Activated CD8-positive, alpha-beta memory T cell treated with anti-CD3 and anti-CD28 coated beads for 36 hours (primary cell): ENCODE data around the gene LCE1D. TPM values are rescaled to one million over a fixed set of nuclear protein-coding genes. Genes with fewer than 3 reads are reported as not detected.

Experiments
- CTCF ChIA-PET: fragments of 350-600 bp; sonication (Branson Sonifier 250); formaldehyde crosslinking; loops from one replicate; lab custom pipeline; 2021; ENCODE audit warnings: antibody characterized with exemption; lab: Charles Lee
- POLR2A ChIA-PET: fragments of 350-600 bp; sonication (Branson Sonifier 250); formaldehyde crosslinking; loops from one replicate; lab custom pipeline; 2021; ENCODE audit warnings: antibody characterized with exemption; lab: Charles Lee
- total RNA-seq, 2 experiments: library from RNA; stranded (reverse); gene quantifications; one replicate each; pipeline ENCODE4 v1.2.3, GENCODE V29; 2021

The LCE1D gene, protein sequence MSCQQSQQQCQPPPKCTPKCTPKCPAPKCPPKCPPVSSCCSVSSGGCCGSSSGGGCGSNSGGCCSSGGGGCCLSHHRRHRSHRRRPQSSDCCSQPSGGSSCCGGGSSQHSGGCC
- not detected for total RNA-seq

DNA sequence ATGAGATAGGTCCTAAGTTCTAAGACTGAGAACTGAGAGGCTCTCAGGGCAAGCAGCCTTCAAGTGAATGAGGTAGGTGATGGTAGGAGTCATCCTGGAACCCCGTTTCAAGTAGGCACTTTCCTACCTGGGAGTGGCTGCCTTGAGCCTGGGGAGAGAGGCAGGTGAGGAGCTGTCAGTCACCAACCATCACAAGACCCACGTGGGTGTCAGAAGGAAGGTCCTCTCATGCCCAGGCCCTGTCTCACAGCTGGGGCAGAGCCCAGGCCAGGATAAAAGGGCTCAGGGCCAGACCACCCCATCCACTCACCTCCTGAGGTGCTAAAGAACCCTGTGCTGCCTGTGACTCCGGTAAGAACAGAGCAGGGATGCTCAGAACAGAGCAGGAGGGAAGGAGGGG lies at the start of gene LCE1D:
LCE1D (plus strand) TSS at position 301 of the 400 bp plus-strand sequence. CDS start 1,074 bp downstream, outside the sequence.
- ChIA-PET CTCF (no interaction called here), POLR2A (no interaction called here)

DNA sequence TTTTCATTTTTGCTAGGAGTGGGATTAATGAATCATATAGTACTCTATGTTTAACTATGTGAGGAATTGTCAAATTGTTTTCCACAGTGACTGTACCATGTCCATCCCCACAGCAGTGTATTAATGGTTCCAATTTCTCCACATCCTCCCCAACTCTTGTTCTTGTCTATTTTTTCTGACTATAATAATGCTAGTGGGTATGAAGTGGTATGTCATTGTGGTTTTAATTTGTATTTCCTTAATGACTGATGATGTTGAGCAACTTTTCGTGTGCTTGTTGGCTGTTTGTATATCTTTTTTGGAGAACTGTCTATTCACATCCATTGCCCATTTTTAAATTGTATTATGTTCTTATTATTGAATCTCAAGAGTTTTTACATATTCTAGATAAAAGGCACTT lies 48.7 kb upstream of the LCE1D start:
- ChIA-PET CTCF (no interaction called here), POLR2A (no interaction called here)

DNA sequence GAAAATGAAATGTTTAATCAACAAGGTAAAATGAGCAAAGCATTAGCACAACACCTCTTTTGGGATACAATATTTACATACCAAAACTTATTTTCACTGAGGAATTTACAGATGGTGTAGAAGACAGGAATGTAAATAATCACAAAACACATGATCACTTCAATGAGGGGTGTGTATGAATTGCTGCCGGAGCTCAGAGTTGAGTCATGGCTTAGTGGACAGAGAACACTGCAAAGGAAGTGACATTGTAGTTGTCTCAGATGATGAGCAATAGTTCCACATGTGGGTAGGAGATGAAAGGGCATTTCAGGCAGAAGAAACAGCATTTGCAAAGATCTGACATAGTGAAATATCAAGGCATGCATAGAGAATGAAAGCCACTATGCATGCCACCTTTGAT lies 44.3 kb upstream of the LCE1D start:
- POLR2A ChIA-PET, result no interaction called here
- CTCF ChIA-PET, result no interaction called here

DNA sequence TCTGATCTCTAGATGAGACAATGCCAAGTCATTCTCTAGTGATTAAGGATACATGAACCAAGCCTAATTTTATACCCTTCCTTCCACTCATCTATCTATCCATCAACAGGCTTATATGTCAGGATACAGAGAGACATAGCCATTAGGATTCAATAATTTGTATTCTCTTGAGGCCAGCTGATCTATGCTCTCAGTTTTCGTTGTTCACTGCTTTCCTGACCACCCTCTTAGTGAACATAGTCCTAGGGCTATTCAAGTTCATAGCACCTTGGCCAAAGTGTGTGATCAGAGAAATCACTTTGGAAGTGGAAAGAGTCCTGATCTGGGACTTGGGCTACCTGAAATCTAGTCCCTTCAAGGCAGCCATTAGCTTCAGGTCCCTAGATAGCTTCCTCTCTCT lies 42.9 kb upstream of the LCE1D start:
- CTCF ChIA-PET, result no interaction called here
- POLR2A ChIA-PET, result no interaction called here

DNA sequence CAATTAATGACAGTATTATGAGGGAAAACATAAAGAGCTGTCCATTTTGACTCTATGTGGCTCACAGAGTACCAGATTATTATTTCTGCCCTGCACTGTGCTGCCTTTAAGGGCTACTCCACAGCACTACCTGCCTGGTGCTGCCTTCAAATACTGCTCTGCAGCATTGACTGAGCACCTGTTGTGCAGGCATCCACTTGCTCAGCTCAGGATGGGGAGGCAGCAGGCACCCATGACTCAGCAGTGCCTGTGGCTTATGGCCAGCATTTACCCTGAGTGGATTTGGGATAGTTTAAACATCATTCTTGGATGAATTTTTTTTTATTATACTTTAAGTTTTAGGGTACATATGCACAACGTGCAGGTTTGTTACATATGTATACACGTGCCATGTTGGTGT lies 39.6 kb upstream of the LCE1D start:
- ChIA-PET CTCF (no interaction called here), POLR2A (no interaction called here)

DNA sequence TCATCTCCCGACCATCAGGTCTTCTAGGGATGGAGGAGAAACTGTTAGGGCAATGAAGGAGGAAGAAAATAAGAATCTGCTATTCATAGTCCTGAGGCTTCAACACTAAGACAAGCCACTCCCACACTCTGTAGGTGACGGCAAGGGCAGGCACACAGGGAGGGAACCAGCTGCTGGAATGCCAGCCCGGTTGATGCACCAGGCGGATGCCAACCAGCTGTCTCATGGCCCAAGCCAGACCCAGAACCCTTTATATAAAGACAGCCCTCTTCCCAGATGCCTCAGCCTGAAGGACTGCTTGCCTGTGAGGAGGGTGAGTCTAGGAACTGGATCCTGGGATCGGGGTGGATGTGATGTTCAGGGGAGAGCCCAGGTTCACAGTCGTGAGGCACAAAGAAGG lies 38.8 kb upstream of the LCE1D start, which contains the start of gene KPRP:
KPRP (plus strand) TSS at position 279 of the 400 bp plus-strand sequence. CDS start 1,564 bp downstream, outside the sequence.
- CTCF ChIA-PET, result no interaction called here
- POLR2A ChIA-PET, result no interaction called here

DNA sequence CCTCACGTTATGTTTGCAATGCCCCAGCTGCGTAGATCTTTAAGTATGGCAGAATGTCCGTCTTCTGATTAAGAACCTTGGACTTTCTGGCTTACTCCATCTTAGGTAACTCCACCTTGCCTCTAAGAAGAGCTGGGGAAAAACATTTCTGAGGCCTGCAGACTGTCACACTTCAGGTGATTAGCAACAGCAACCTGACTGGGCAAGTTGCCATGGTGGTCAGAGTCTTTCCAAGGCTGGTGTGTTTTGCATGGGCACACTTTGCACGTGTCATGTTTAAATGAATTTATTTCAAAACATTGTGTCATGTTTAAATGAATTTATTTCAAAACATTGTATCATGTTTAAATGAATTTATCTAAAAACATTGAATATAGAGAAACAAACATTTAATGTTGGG lies 37.9 kb upstream of the LCE1D start:
- ChIA-PET POLR2A (no interaction called here), CTCF (no interaction called here)

DNA sequence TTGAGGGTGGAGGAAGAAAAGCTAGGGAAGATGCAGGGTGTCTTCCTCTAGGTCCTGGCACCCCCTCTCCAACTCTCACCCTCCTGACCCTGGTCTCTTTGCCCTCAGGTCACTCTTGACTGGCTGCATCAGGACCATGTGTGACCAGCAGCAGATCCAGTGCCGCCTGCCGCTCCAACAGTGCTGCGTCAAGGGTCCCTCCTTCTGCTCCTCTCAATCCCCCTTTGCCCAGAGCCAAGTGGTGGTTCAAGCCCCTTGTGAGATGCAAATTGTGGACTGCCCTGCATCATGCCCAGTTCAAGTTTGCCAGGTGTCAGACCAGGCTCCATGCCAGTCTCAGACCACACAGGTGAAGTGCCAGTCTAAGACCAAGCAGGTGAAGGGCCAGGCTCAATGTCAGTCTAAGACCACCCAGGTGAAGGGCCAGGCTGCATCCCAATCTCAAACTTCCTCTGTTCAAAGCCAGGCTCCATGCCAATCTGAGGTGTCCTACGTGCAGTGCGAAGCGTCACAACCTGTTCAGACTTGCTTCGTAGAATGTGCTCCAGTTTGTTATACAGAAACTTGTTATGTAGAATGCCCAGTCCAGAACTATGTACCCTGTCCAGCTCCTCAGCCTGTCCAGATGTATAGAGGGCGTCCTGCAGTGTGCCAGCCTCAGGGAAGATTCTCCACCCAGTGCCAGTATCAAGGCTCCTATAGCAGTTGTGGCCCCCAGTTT lies 36.9 kb upstream of the LCE1D start:
- ChIA-PET POLR2A (no interaction called here), CTCF (no interaction called here)

DNA sequence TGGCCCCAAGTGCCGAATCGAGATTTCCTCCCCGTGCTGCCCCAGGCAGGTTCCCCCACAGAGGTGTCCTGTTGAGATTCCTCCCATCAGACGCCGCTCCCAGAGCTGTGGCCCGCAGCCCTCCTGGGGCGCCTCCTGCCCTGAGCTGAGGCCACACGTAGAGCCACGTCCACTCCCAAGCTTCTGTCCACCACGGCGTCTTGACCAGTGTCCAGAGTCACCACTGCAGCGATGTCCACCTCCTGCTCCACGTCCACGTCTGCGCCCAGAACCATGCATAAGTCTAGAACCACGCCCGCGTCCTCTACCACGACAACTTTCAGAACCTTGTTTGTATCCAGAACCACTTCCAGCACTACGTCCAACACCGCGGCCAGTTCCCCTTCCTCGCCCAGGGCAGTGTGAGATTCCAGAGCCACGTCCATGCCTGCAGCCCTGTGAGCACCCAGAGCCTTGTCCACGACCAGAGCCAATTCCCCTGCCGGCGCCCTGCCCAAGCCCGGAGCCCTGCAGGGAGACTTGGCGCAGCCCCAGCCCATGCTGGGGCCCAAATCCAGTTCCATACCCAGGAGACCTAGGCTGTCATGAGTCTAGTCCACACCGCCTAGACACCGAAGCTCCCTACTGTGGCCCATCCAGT lies 35.9 kb upstream of the LCE1D start:
- CTCF ChIA-PET, result no interaction called here
- POLR2A ChIA-PET, result no interaction called here

DNA sequence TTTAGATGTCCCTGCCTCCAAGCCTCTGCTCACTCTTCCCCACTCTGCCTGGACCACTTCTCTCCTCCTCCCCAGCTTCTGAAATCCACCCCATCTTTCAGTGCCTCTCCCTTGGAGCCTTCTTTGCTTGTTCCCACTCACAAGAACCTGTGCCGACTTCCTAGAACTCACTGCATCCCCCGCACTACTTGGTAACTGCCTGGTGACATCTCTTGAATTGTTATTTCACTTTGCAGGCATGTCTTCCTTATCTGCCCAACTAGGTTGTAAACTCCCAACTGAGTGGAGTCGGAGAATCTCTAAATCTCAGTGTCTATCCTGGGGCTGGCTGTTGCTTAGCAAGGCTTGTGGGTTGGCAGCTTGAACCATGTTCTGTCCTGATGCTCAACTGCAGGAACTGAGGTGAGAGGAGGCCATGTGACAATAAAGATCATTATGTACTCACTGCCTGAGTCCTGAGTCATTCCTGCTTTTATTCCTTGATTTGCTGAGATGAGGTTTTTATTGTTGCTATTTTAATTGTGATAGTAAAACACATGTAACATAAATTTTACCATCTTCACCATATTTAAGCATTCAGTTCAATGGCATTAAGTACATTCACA lies 34.8 kb upstream of the LCE1D start:
- CTCF ChIA-PET, result no interaction called here
- POLR2A ChIA-PET, result no interaction called here

DNA sequence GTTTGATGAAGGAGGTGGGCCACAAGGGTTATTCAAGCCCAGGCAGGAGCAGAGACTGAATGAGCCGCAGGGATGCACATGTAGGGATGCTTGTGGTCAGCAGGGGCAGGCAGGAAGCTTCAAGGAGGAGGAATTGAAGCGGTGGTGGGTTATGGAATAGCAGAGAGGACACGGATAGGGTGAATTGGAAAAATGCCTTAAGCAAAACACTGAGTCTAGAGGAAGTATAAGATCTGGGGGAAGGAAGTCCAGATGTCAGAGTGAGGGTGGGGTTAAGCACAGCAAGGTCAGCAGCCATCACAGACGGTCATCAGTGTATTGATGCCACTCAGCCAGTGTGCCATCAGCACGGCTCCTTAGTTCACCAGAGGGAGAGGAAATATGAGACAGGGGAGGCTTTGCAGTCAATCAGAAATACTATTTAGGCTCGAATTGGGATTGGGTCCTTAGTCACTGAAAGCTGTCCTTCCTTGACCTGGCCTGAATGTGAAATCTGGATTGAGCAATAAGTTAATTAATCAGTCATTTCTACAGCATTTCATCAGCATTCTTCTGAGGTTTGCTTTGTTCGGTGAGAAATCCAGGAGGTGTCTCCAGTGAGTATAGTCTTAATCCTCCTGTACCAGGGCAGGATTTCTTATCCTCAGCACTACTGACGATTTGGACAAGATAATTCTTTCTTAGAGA lies 27.5 kb upstream of the LCE1D start:
- ChIA-PET CTCF (no interaction called here), POLR2A (no interaction called here)

DNA sequence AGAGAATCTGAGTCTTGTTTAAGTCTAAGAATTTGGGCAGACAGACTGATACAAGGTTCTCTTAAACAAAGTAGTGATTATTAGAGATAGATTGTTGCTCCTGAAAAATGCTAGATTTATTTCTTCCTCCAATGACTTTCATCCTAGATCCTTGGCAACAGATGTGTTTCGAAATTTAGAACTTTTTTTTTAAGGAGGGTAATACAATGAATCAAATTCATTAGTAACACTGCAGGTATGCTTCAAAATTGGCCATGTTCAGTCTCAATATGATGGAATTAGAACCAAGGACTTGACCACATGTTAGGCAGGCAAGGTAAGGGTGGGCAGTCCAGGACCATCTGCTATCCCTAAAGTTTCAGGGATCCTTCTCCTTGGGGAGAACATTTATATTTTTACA lies 26.1 kb upstream of the LCE1D start:
- CTCF ChIA-PET, result no interaction called here
- POLR2A ChIA-PET, result no interaction called here

DNA sequence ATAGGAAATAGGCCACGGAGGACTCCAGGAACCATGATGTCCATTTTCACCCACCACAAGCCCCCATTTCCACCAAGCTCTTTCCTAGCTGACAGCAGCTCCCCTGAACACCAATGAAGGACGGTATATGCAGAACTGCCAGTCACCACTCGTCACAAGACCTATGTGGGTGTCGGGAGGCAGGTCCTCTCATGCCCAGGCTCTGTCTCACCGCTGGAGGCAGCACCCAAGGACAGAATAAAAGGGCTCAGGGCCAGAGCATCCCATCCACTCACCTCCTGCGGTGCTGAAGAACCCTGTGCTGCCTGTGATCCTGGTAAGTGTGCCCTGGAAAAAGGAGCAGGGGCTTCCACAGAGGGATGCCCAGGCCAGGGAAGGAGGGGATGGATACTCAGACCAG lies 21.6 kb upstream of the LCE1D start, which contains the start of gene LCE1F:
LCE1F (plus strand) TSS at position 266 of the 400 bp plus-strand sequence. CDS start 1,232 bp downstream, outside the sequence.
- ChIA-PET POLR2A (no interaction called here), CTCF (no interaction called here)

DNA sequence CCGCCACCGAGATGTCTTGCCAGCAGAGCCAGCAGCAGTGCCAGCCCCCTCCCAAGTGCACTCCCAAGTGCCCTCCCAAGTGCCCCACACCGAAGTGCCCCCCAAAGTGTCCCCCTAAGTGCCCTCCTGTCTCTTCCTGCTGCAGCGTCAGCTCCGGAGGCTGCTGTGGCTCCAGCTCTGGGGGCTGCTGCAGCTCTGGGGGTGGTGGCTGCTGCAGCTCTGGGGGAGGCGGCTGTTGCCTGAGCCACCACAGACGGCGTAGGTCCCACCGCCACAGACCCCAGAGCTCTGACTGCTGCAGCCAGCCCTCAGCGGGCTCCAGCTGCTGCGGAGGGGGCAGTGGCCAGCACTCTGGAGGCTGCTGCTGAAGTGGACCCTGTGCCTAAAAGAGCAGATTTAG lies 20.2 kb upstream of the LCE1D start:
- ChIA-PET POLR2A (interaction anchor here (0.6 kb wide), 1 partner anchor 119 kb away, joined by 3 read pairs; no protein-coding TSS in a partner anchor), CTCF (no interaction called here)

DNA sequence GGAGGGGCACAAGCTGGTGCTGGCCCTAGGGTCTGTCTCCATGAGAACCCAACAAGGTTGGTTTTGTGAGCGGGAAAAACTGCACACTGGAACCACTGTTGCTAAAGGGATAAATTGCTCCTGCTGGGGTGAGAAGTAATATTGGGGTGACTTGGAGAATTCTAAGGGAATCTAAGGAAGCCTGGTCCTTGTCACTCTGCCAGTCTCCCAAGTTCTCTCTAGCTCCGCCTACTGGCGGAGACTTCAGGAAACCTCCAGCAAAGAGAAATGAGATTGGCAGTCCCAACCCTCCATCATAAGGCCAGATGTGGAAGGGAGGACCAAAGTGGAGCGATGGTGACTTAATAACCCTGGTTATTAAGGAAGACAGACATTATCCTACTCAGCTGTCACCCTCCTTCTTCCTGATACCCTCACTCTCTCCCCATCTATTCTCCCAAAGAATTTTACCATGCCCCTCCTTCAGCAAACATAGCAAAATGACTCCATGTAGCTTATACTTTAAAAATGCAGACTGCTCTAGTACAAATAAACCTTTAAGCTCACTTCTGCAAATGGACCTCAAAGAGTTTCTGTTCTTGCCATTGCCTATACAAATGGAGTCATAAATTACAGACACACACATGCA lies 18.9 kb upstream of the LCE1D start:
- ChIA-PET POLR2A (no interaction called here), CTCF (no interaction called here)

DNA sequence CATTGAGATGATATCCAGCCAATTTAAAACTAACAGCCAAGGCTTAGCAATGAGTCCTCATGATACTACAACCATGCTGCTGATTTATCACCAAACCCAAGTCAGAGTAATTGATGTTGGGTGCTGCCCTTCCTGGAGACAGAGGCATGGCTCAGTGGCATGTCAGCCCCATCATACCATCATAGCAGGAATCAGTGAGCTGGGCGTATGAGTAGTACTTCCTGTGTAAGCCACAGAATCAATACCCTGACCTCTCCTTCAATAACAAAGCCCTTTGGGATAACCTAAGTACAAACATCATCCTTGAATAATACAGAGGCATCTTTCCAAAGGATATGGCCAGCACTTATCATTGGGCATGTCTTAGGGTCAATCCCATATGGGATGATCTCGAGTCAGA lies 13.4 kb upstream of the LCE1D start:
- ChIA-PET CTCF (no interaction called here), POLR2A (no interaction called here)

DNA sequence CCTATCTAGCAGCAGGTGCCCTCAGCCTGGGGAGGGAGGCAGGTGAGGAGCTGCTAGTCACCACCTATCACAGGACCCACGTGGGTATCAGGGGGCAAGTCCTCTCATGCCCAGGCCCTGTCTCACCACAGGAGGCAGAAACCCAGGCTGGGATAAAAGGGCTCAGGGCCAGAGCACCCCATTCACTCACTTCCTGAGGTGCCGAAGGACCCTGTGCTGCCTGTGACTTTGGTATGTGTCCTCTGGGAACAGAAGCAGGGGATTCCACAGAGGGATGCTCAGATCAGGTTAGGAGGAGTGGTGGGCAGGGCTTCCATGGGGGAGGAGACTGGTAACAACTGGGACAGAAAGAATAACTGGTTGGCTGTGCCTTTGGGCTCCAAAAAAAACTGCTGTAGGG lies 10.4 kb upstream of the LCE1D start, which contains the start of gene LCE1E:
LCE1E (plus strand) TSS at position 181 of the 400 bp plus-strand sequence. CDS start 1,043 bp downstream, outside the sequence.
- ChIA-PET CTCF (no interaction called here), POLR2A (no interaction called here)

DNA sequence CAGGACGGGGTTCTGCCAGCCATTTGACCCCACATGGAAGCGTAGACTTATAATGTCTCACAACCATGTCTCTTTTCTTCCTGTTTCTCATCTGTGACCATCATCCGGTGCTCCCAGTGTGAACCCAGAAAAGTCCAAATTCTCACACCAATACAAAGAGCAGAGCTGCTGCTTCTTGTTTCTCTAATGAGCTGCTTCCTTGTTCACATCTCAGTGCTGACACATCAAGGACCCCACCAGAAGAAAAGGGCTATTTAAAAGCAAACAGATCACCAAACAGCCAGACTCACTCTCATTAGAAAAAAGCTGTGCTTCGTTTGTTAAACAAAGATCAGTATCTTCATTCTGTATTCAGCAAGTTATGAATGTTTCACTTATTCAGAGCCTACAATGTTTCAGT lies 835 bp upstream of the LCE1D start:
- CTCF ChIA-PET, result no interaction called here
- POLR2A ChIA-PET, result no interaction called here

DNA sequence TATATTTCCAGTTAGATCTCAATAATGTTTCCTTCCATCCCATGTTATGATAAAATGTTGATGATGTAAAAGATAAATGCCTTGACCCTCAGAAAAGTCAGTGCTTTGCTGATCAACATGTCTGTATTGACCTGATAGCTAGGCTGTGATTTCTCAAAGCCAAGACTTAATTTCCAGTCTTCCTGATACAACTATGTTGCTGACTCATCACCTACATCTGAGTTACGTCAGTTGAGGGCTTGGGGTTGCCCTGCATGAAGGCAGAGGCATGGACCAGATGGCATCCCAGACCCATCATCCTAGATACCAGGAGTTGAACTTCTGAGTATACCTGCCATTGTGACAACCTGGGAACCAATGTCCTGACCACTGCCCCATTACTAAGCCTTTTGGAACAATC lies 4.8 kb downstream of the LCE1D start:
- CTCF ChIA-PET, result no interaction called here
- POLR2A ChIA-PET, result no interaction called here
